Mononuclear cell (primary cell): ENCODE data around the gene RNF208. TPM values are rescaled to one million over a fixed set of nuclear protein-coding genes. Genes with fewer than 3 reads are reported as not detected.
"Not testable (repeated sequence)": the region's sequence is repeated elsewhere in the genome, so short reads cannot be mapped to it uniquely, and the experiment has no call there.

ENCODE experiments used
- H3K27me3 ChIP-seq: 2 replicates; pipeline ENCODE4 v1.6.0; 2011; ENCODE audit warnings: low read length, control low read depth; ENCODE audit not compliant: insufficient read depth
- H3K4me1 ChIP-seq: 2 replicates; pipeline ENCODE4 v1.5.1; 2011; ENCODE audit warnings: mild to moderate bottlenecking, low read length, control low read depth; ENCODE audit not compliant: insufficient read depth
- H3K4me3 ChIP-seq: 2 replicates; pipeline ENCODE4 v1.5.1; 2011; ENCODE audit warnings: mild to moderate bottlenecking, low read length, moderate library complexity
- H3K9me3 ChIP-seq: 2 replicates; pipeline ENCODE4 v1.5.1; 2011; ENCODE audit warnings: low read depth, mild to moderate bottlenecking, control low read depth, low read length
- total RNA-seq: library from RNA; depleted of rRNA; stranded (reverse); fragments of >200 nt; gene quantifications from one replicate; pipeline ENCODE4 v1.2.3, GENCODE V29; 2012

RNF208 gene
- 0.31 TPM for total RNA-seq

- Histone ChIP-seq H3K4me1 (peaks cover 24% of the 10 kb centered on the region), H3K9me3 (no peaks in the 10 kb centered on the region), H3K27me3 (no peaks in the 10 kb centered on the region), H3K4me3 (peak within 1 kb of the TSS; percentile 41)
Observed at GRCh38 chr9:137222190-137223077, at the start of gene RNF208. Gene RNF208, minus strand, starts transcription at chr9:137222240. Its CDS starts 1,028 bp downstream, at chr9:137221212.

- Histone ChIP-seq H3K27me3 (no peaks in the 10 kb centered on the region), H3K9me3 (no peaks in the 10 kb centered on the region), H3K4me3 (no peak overlapping the region), H3K4me1 (peaks cover 42% of the 10 kb centered on the region)
Observed at GRCh38 chr9:137271696-137272076, 49.6 kb upstream of the RNF208 start.

GRCh38 chr9:137270929-137271695 lies 49.1 kb upstream of the RNF208 start:
- Histone ChIP-seq H3K4me3 (no peak overlapping the region), H3K9me3 (no peaks in the 10 kb centered on the region), H3K4me1 (peaks cover 37% of the 10 kb centered on the region), H3K27me3 (no peaks in the 10 kb centered on the region)

DNA sequence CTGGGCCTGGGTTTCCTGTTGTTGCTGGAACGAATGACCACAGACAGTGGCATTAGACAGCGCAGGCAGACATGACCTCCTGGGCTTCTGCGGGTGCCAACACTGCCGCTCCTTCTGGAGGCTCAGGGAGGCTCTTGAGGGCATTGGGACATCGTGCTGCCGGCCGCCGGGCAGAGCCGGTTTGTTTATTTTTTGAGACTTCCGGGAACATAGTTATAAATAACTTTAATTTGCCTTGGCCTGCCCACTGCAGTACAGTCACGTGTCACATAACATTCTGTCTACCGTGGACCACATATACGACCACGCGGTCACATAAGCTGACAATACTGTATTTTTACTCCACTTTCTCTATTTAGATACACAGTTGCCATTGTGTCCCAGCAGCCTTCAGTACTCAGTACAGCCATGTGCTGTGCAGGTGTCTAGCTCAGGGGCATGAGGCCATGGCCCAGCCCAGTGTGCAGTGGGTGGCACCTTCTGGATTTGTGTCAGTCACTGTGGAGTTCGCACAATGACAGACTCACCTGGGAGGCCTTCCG lies 47.3 kb upstream of the RNF208 start:
- no peak overlapping the region for H3K4me3 ChIP-seq
- H3K4me1 ChIP-seq: peaks cover 26% of the 10 kb centered on the region
- H3K9me3 ChIP-seq: no peaks in the 10 kb centered on the region
- no peaks in the 10 kb centered on the region for H3K27me3 ChIP-seq

DNA sequence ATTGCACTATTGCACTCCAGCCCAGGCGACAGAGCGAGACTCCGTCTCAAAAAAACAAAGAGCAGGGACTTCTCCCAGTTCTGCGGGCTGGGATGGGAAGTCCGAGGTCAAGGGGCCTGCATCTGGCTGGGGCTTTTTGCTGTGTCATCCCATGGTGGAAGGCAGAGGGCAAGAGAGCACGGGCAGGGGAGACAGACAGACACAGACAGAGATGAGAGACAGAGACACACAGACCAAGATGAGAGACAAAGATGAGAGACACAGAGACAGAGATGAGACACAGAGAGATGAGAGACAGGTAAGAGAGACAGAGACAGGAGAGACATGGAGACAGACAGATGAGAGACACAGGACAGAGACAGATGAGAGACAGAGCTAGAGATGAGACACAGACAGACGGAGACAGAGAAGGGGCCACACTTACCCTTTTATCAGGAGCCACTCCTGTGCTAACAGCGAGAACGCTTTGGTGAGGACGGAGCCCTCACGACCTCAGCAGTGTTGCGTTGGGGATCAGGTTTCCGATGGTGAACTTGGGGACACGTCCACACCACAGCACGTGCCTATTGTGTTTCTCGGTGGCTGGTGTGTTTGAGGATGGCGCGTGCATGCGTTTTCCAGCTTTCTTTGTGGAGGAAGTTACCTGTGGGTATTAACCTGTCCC lies 46.6 kb upstream of the RNF208 start:
- no peaks in the 10 kb centered on the region for H3K27me3 ChIP-seq
- H3K9me3 ChIP-seq: no peaks in the 10 kb centered on the region
- peaks cover 26% of the 10 kb centered on the region for H3K4me1 ChIP-seq
- no peak overlapping the region for H3K4me3 ChIP-seq

DNA sequence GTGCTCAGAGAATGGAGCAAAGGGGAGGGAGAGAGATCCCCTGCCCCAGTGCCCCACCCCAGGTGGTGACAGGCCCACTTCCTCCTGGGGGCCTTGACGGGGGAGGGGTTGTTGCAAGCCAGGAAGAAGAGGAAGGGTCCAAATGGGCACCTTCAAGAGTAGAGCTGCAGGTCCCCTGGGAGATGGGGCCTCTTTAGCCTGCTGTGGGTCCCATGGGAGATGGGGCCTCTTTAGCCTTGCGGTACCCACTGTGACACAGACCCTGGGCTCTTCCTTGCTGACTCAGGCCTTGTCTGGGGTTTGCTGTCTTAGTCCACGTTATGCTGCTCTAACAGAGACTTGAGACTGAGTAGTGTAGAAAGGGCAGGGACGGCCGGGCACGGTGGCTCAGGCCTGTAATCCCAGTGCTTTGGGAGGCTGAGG lies 45.9 kb upstream of the RNF208 start:
- Histone ChIP-seq H3K9me3 (no peaks in the 10 kb centered on the region), H3K27me3 (no peaks in the 10 kb centered on the region), H3K4me1 (peaks cover 26% of the 10 kb centered on the region), H3K4me3 (no peak overlapping the region)

- Histone ChIP-seq H3K4me1 (peaks cover 20% of the 10 kb centered on the region), H3K27me3 (no peaks in the 10 kb centered on the region), H3K4me3 (no peak overlapping the region), H3K9me3 (no peaks in the 10 kb centered on the region)
Observed at GRCh38 chr9:137266585-137267453, 44.8 kb upstream of the RNF208 start.

GRCh38 chr9:137266162-137266527 lies 44.1 kb upstream of the RNF208 start:
- Histone ChIP-seq H3K9me3 (no peaks in the 10 kb centered on the region), H3K27me3 (no peaks in the 10 kb centered on the region), H3K4me1 (peaks cover 19% of the 10 kb centered on the region), H3K4me3 (no peak overlapping the region)

GRCh38 chr9:137265496-137266161 lies 43.6 kb upstream of the RNF208 start:
- Histone ChIP-seq H3K27me3 (no peaks in the 10 kb centered on the region), H3K4me1 (peaks cover 16% of the 10 kb centered on the region), H3K4me3 (no peak overlapping the region), H3K9me3 (no peaks in the 10 kb centered on the region)

- Histone ChIP-seq H3K4me3 (no peak overlapping the region), H3K4me1 (peaks cover 15% of the 10 kb centered on the region), H3K9me3 (no peaks in the 10 kb centered on the region), H3K27me3 (no peaks in the 10 kb centered on the region)
Observed at GRCh38 chr9:137264067-137264466, 42.0 kb upstream of the RNF208 start.

DNA sequence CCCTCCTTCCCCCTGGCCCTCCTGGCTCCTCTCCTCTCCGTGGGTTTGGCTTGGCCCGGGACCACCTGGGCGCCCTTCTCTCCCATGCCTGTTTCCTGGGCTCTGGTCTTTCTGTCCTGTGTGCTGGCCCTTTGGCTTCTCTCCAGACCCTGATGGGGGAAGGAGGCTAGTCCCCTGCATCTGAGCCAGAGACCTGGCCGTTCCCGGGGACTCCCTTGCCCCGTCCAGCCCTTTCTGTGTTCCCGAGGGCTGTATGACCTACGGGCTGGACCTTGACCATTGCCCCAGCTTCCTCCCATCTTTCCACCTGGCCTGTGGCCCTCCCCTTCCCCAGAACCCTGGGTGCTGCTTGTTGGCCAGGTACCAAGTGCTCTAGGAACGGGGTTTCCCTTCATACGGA lies 41.5 kb upstream of the RNF208 start:
- peaks cover 10% of the 10 kb centered on the region for H3K4me1 ChIP-seq
- no peak overlapping the region for H3K4me3 ChIP-seq
- H3K27me3 ChIP-seq: no peaks in the 10 kb centered on the region
- H3K9me3 ChIP-seq: no peaks in the 10 kb centered on the region

GRCh38 chr9:137262909-137263285 lies 40.9 kb upstream of the RNF208 start:
- peaks cover 5% of the 10 kb centered on the region for H3K4me1 ChIP-seq
- H3K9me3 ChIP-seq: no peaks in the 10 kb centered on the region
- no peak overlapping the region for H3K4me3 ChIP-seq
- H3K27me3 ChIP-seq: no peaks in the 10 kb centered on the region

GRCh38 chr9:137262173-137262908 lies 40.3 kb upstream of the RNF208 start:
- H3K4me1 ChIP-seq, H3K4me3 ChIP-seq, H3K27me3 ChIP-seq, H3K9me3 ChIP-seq: not testable (repeated sequence)
